Panc1 (cell line): ENCODE measurements around the gene EYS.

Experiments
- POLR2AphosphoS5 ChIP-seq: IDR thresholded peaks from 2 replicates; pipeline ENCODE4 v1.6.1; 2012; ENCODE audit warnings: mild to moderate bottlenecking, low read depth, low read length, moderate library complexity
- TF ChIP-seq, protein P1 (sequence below): fragments of 450-650 bp; IDR thresholded peaks from 2 replicates; pipeline ENCODE4 v1.5.1; 2017; ENCODE audit warnings: mild to moderate bottlenecking
- TF ChIP-seq, protein P2 (sequence below), 2 experiments: IDR thresholded peaks; 2 replicates each; pipeline ENCODE4 v1.6.1; 2011 to 2012; ENCODE audit warnings: low read depth in 2 of 2, control low read depth in 1 of 2, low read length in 1 of 2, mild to moderate bottlenecking in 1 of 2, moderate library complexity in 1 of 2; ENCODE audit not compliant: insufficient read depth in 1 of 2

DNA sequence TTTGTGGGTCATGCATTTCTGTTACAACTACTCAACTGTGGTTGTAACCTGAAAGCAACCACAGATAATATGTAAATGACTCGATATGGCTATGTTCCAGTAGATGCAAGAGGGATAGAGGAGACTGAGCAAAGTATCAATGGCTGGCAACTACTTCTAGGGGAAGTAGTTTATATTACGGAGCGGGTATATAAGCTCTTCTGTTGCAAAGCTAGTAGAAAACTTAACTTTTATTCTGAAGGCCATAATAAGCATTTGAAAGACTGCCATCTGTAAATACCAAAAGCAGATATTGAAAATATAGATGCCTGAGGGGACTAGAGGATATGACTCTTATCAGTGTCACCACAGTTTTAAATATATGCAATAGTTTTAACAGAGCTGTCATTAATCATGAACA is 1416.2 kb downstream of the EYS start:
- TF ChIP-seq, protein P1, sequence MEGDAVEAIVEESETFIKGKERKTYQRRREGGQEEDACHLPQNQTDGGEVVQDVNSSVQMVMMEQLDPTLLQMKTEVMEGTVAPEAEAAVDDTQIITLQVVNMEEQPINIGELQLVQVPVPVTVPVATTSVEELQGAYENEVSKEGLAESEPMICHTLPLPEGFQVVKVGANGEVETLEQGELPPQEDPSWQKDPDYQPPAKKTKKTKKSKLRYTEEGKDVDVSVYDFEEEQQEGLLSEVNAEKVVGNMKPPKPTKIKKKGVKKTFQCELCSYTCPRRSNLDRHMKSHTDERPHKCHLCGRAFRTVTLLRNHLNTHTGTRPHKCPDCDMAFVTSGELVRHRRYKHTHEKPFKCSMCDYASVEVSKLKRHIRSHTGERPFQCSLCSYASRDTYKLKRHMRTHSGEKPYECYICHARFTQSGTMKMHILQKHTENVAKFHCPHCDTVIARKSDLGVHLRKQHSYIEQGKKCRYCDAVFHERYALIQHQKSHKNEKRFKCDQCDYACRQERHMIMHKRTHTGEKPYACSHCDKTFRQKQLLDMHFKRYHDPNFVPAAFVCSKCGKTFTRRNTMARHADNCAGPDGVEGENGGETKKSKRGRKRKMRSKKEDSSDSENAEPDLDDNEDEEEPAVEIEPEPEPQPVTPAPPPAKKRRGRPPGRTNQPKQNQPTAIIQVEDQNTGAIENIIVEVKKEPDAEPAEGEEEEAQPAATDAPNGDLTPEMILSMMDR, result no peak
- TF ChIP-seq, protein P2, sequence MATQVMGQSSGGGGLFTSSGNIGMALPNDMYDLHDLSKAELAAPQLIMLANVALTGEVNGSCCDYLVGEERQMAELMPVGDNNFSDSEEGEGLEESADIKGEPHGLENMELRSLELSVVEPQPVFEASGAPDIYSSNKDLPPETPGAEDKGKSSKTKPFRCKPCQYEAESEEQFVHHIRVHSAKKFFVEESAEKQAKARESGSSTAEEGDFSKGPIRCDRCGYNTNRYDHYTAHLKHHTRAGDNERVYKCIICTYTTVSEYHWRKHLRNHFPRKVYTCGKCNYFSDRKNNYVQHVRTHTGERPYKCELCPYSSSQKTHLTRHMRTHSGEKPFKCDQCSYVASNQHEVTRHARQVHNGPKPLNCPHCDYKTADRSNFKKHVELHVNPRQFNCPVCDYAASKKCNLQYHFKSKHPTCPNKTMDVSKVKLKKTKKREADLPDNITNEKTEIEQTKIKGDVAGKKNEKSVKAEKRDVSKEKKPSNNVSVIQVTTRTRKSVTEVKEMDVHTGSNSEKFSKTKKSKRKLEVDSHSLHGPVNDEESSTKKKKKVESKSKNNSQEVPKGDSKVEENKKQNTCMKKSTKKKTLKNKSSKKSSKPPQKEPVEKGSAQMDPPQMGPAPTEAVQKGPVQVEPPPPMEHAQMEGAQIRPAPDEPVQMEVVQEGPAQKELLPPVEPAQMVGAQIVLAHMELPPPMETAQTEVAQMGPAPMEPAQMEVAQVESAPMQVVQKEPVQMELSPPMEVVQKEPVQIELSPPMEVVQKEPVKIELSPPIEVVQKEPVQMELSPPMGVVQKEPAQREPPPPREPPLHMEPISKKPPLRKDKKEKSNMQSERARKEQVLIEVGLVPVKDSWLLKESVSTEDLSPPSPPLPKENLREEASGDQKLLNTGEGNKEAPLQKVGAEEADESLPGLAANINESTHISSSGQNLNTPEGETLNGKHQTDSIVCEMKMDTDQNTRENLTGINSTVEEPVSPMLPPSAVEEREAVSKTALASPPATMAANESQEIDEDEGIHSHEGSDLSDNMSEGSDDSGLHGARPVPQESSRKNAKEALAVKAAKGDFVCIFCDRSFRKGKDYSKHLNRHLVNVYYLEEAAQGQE (IDR thresholded peaks at IDR 0.05; ENCODE audit: insufficient read depth in 1 of 2, low read depth in 2 of 2, low read length in 1 of 2), result no peak
- no peak for TF ChIP-seq POLR2AphosphoS5
